WTC11 (cell line): ENCODE measurements around the gene SLIT3.

ENCODE experiments used
- AFF4 ChIP-seq: sonication (generic); formaldehyde crosslinking; IDR thresholded peaks from 2 replicates; pipeline ENCODE4 v1.8.1; 2023; ENCODE audit warnings: mild to moderate bottlenecking, missing genetic modification reagents, borderline replicate concordance
- CTCF ChIP-seq: fragments of 200-600 bp; IDR thresholded peaks from 2 replicates; pipeline ENCODE4 v1.8.0; 2022; ENCODE audit warnings: antibody characterized with exemption

DNA sequence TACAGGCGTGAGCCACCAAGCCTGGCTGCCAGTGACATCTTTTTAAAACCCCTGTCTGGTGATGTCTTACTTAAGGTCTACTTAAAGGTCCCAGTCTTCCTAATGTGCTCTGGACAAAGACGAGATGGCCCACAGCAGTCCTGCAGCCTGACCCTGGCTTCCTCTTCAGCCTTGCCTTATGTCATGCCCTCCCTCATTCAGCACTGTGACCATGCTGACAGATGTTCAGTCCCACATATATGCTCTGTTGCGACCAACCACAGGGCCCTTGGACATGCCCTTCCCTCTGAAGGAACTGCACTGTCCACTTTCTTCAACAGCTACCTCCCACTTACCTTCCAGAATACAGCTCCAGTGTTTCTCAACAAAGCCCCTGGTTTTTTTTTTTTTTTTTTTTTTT lies 548.9 kb downstream of the SLIT3 start:
- TF ChIP-seq CTCF (no peak), AFF4 (CRISPR knock-in tag) (no peak)
